ENCODE data around the gene CTNNA2. TPM values are rescaled to one million over a fixed set of nuclear protein-coding genes. Genes with fewer than 3 reads are reported as not detected.

CTNNA2 gene
- total RNA-seq, 5 donors from 2014 or later (not counting 1 experiment from before 2014, with no cell fraction given) = not detected

- no peaks in the 10 kb centered on the region for H3K36me3 Mint-ChIP-seq
- H3K27ac Mint-ChIP-seq = no peak overlapping the region
- H3K4me1 Mint-ChIP-seq = no peaks in the 10 kb centered on the region
- no peaks in the 10 kb centered on the region for H3K4me1 ChIP-seq (ENCODE audit: control insufficient read depth in 1 of 2, extremely low read depth in 1 of 2, insufficient read depth in 2 of 2, low read length in 2 of 2)
- 33% methylated on average over 1 of the region's 1 CpG for WGBS (ENCODE audit: insufficient coverage)
- H3K9me3 ChIP-seq = no peaks in the 10 kb centered on the region
- no peak overlapping the region for H3K27ac ChIP-seq (ENCODE audit: low read length)
- no peaks in the 10 kb centered on the region for H3K36me3 ChIP-seq (ENCODE audit: control insufficient read depth in 2 of 2, extremely low read depth in 1 of 2, insufficient read depth in 1 of 2, low read length in 1 of 2)
- H3K27me3 ChIP-seq (replicated peaks in 1 of 2; ENCODE audit: control insufficient read depth in 2 of 2, extremely low read depth in 1 of 2, insufficient read depth in 2 of 2, low read length in 1 of 2) = no peaks in the 10 kb centered on the region
- ChIA-PET CTCF (no interaction called here), POLR2A (no interaction called here)
- peaks cover 4 to 16% (median 9%) of the 10 kb centered on the region in 3 donors for H3K9me3 Mint-ChIP-seq
- ATAC-seq (replicated peaks in 1 of 4) (no peak), DNase-seq (no peak)
- H3K4me3 ChIP-seq (ENCODE audit: control insufficient read depth in 1 of 2, extremely low read depth in 1 of 2, low read length in 1 of 2) = no peak overlapping the region
- no peaks in the 10 kb centered on the region for H3K27me3 Mint-ChIP-seq
- H3K4me3 Mint-ChIP-seq = no peak overlapping the region
These were observed 778.8 kb downstream of the CTNNA2 start for GRCh38 chr2:80291656-80292055.

- no peak overlapping the region for H3K4me3 Mint-ChIP-seq
- CTCF ChIA-PET = no interaction called here
- POLR2A ChIA-PET = no interaction called here
- peaks cover 4 to 13% (median 9%) of the 10 kb centered on the region in 3 donors for H3K9me3 Mint-ChIP-seq
- H3K27me3 ChIP-seq (replicated peaks in 1 of 2; ENCODE audit: control insufficient read depth in 2 of 2, extremely low read depth in 1 of 2, insufficient read depth in 2 of 2, low read length in 1 of 2) = no peaks in the 10 kb centered on the region
- H3K4me3 ChIP-seq (ENCODE audit: control insufficient read depth in 1 of 2, extremely low read depth in 1 of 2, low read length in 1 of 2) = no peak overlapping the region
- H3K4me1 Mint-ChIP-seq = no peaks in the 10 kb centered on the region
- H3K36me3 Mint-ChIP-seq = no peaks in the 10 kb centered on the region
- H3K4me1 ChIP-seq (ENCODE audit: control insufficient read depth in 1 of 2, extremely low read depth in 1 of 2, insufficient read depth in 2 of 2, low read length in 2 of 2) = no peaks in the 10 kb centered on the region
- H3K27ac ChIP-seq (ENCODE audit: low read length) = no peak overlapping the region
- H3K36me3 ChIP-seq (ENCODE audit: control insufficient read depth in 2 of 2, extremely low read depth in 1 of 2, insufficient read depth in 1 of 2, low read length in 1 of 2) = no peaks in the 10 kb centered on the region
- no CpG with 5 or more reads among the region's 3 CpGs for WGBS (ENCODE audit: insufficient coverage)
- no peak overlapping the region for H3K27ac Mint-ChIP-seq
- H3K27me3 Mint-ChIP-seq = no peaks in the 10 kb centered on the region
- ATAC-seq (replicated peaks in 1 of 4) (no peak), DNase-seq (no peak)
- H3K9me3 ChIP-seq = no peaks in the 10 kb centered on the region
These were observed 779.6 kb downstream of the CTNNA2 start for GRCh38 chr2:80292474-80292873.

GRCh38 chr2:80293039-80293438 lies 780.2 kb downstream of the CTNNA2 start:
- Mint-ChIP-seq H3K9me3 (peaks cover 4 to 13% (median 9%) of the 10 kb centered on the region in 3 donors), H3K27ac (no peak overlapping the region), H3K36me3 (no peaks in the 10 kb centered on the region), H3K27me3 (no peaks in the 10 kb centered on the region), H3K4me1 (no peaks in the 10 kb centered on the region), H3K4me3 (no peak overlapping the region)
- H3K36me3 ChIP-seq (ENCODE audit: control insufficient read depth in 2 of 2, extremely low read depth in 1 of 2, insufficient read depth in 1 of 2, low read length in 1 of 2) = no peaks in the 10 kb centered on the region
- H3K4me1 ChIP-seq (ENCODE audit: control insufficient read depth in 1 of 2, extremely low read depth in 1 of 2, insufficient read depth in 2 of 2, low read length in 2 of 2) = no peaks in the 10 kb centered on the region
- ATAC-seq (replicated peaks in 1 of 4) = no peak
- no peaks in the 10 kb centered on the region for H3K27me3 ChIP-seq (replicated peaks in 1 of 2; ENCODE audit: control insufficient read depth in 2 of 2, extremely low read depth in 1 of 2, insufficient read depth in 2 of 2, low read length in 1 of 2)
- no peak overlapping the region for H3K4me3 ChIP-seq (ENCODE audit: control insufficient read depth in 1 of 2, extremely low read depth in 1 of 2, low read length in 1 of 2)
- CTCF ChIA-PET = no interaction called here
- H3K9me3 ChIP-seq = no peaks in the 10 kb centered on the region
- no peak for DNase-seq
- no peak overlapping the region for H3K27ac ChIP-seq (ENCODE audit: low read length)
- POLR2A ChIA-PET = no interaction called here

- no peaks in the 10 kb centered on the region for H3K4me1 ChIP-seq (ENCODE audit: control insufficient read depth in 1 of 2, extremely low read depth in 1 of 2, insufficient read depth in 2 of 2, low read length in 2 of 2)
- H3K4me1 Mint-ChIP-seq = no peaks in the 10 kb centered on the region
- DNase-seq (no peak), ATAC-seq (replicated peaks in 1 of 4) (no peak)
- no peak overlapping the region for H3K4me3 ChIP-seq (ENCODE audit: control insufficient read depth in 1 of 2, extremely low read depth in 1 of 2, low read length in 1 of 2)
- no CpG with 5 or more reads among the region's 3 CpGs for WGBS (ENCODE audit: insufficient coverage)
- no peak overlapping the region for H3K27ac Mint-ChIP-seq
- peaks cover 18 to 36% of the 10 kb centered on the region in 2 donors for H3K27me3 Mint-ChIP-seq
- CTCF ChIA-PET = interaction anchor here in 1 of 2 donors (0.6 kb wide), 1 partner anchor 72 kb away, joined by 3 read pairs; no protein-coding TSS in a partner anchor
- no peaks in the 10 kb centered on the region for H3K36me3 ChIP-seq (ENCODE audit: control insufficient read depth in 2 of 2, extremely low read depth in 1 of 2, insufficient read depth in 1 of 2, low read length in 1 of 2)
- H3K9me3 ChIP-seq = no peaks in the 10 kb centered on the region
- no peak overlapping the region for H3K4me3 Mint-ChIP-seq
- no peak overlapping the region for H3K27ac ChIP-seq (ENCODE audit: low read length)
- H3K36me3 Mint-ChIP-seq = no peaks in the 10 kb centered on the region
- H3K9me3 Mint-ChIP-seq = peaks cover 0 to 12% (median 5%) of the 10 kb centered on the region in 3 donors
- POLR2A ChIA-PET = no interaction called here
- H3K27me3 ChIP-seq (replicated peaks in 1 of 2; ENCODE audit: control insufficient read depth in 2 of 2, extremely low read depth in 1 of 2, insufficient read depth in 2 of 2, low read length in 1 of 2) = peaks cover 8 to 21% of the 10 kb centered on the region in 2 experiments
These were observed 786.1 kb downstream of the CTNNA2 start for GRCh38 chr2:80298954-80299353.

GRCh38 chr2:80299661-80300060 lies 786.8 kb downstream of the CTNNA2 start:
- WGBS (ENCODE audit: insufficient coverage) = no CpG with 5 or more reads among the region's 5 CpGs
- Histone ChIP-seq H3K27me3 (replicated peaks in 1 of 2; ENCODE audit: control insufficient read depth in 2 of 2, extremely low read depth in 1 of 2, insufficient read depth in 2 of 2, low read length in 1 of 2) (peaks cover 10 to 26% of the 10 kb centered on the region in 2 experiments), H3K4me1 (ENCODE audit: control insufficient read depth in 1 of 2, extremely low read depth in 1 of 2, insufficient read depth in 2 of 2, low read length in 2 of 2) (no peaks in the 10 kb centered on the region), H3K27ac (ENCODE audit: low read length) (no peak overlapping the region), H3K36me3 (ENCODE audit: control insufficient read depth in 2 of 2, extremely low read depth in 1 of 2, insufficient read depth in 1 of 2, low read length in 1 of 2) (no peaks in the 10 kb centered on the region), H3K4me3 (ENCODE audit: control insufficient read depth in 1 of 2, extremely low read depth in 1 of 2, low read length in 1 of 2) (no peak overlapping the region), H3K9me3 (no peaks in the 10 kb centered on the region)
- ChIA-PET POLR2A (no interaction called here), CTCF (no interaction called here)
- H3K27ac Mint-ChIP-seq = no peak overlapping the region
- peaks cover 18 to 37% of the 10 kb centered on the region in 2 donors for H3K27me3 Mint-ChIP-seq
- H3K36me3 Mint-ChIP-seq = no peaks in the 10 kb centered on the region
- no peak for DNase-seq
- peaks cover 0 to 12% (median 5%) of the 10 kb centered on the region in 3 donors for H3K9me3 Mint-ChIP-seq
- no peak for ATAC-seq (replicated peaks in 1 of 4)
- no peak overlapping the region for H3K4me3 Mint-ChIP-seq
- H3K4me1 Mint-ChIP-seq = no peaks in the 10 kb centered on the region

GRCh38 chr2:80300346-80300745 lies 787.5 kb downstream of the CTNNA2 start:
- H3K36me3 ChIP-seq (ENCODE audit: control insufficient read depth in 2 of 2, extremely low read depth in 1 of 2, insufficient read depth in 1 of 2, low read length in 1 of 2) = no peaks in the 10 kb centered on the region
- ATAC-seq (replicated peaks in 1 of 4) (no peak), DNase-seq (no peak)
- H3K27ac ChIP-seq (ENCODE audit: low read length) = no peak overlapping the region
- ChIA-PET POLR2A (no interaction called here), CTCF (no interaction called here)
- no peak overlapping the region for H3K27ac Mint-ChIP-seq
- no peaks in the 10 kb centered on the region for H3K9me3 ChIP-seq
- H3K4me1 Mint-ChIP-seq = no peaks in the 10 kb centered on the region
- no peaks in the 10 kb centered on the region for H3K36me3 Mint-ChIP-seq
- peaks cover 12 to 26% of the 10 kb centered on the region in 2 experiments for H3K27me3 ChIP-seq (replicated peaks in 1 of 2; ENCODE audit: control insufficient read depth in 2 of 2, extremely low read depth in 1 of 2, insufficient read depth in 2 of 2, low read length in 1 of 2)
- H3K4me3 ChIP-seq (ENCODE audit: control insufficient read depth in 1 of 2, extremely low read depth in 1 of 2, low read length in 1 of 2) = no peak overlapping the region
- no peak overlapping the region for H3K4me3 Mint-ChIP-seq
- no peaks in the 10 kb centered on the region for H3K4me1 ChIP-seq (ENCODE audit: control insufficient read depth in 1 of 2, extremely low read depth in 1 of 2, insufficient read depth in 2 of 2, low read length in 2 of 2)
- H3K27me3 Mint-ChIP-seq = peaks cover 24 to 44% of the 10 kb centered on the region in 2 donors
- peaks cover 0 to 12% (median 5%) of the 10 kb centered on the region in 3 donors for H3K9me3 Mint-ChIP-seq
- no CpG with 5 or more reads among the region's 1 CpG for WGBS (ENCODE audit: insufficient coverage)

- Mint-ChIP-seq H3K27ac (no peak overlapping the region), H3K4me3 (no peak overlapping the region), H3K27me3 (peaks cover 27 to 49% of the 10 kb centered on the region in 2 donors), H3K4me1 (no peaks in the 10 kb centered on the region), H3K36me3 (no peaks in the 10 kb centered on the region), H3K9me3 (peaks cover 0 to 12% (median 1%) of the 10 kb centered on the region in 3 donors)
- Histone ChIP-seq H3K27me3 (replicated peaks in 1 of 2; ENCODE audit: control insufficient read depth in 2 of 2, extremely low read depth in 1 of 2, insufficient read depth in 2 of 2, low read length in 1 of 2) (peaks cover 12 to 26% of the 10 kb centered on the region in 2 experiments), H3K27ac (ENCODE audit: low read length) (no peak overlapping the region), H3K9me3 (no peaks in the 10 kb centered on the region), H3K4me1 (ENCODE audit: control insufficient read depth in 1 of 2, extremely low read depth in 1 of 2, insufficient read depth in 2 of 2, low read length in 2 of 2) (no peaks in the 10 kb centered on the region), H3K4me3 (ENCODE audit: control insufficient read depth in 1 of 2, extremely low read depth in 1 of 2, low read length in 1 of 2) (no peak overlapping the region), H3K36me3 (ENCODE audit: control insufficient read depth in 2 of 2, extremely low read depth in 1 of 2, insufficient read depth in 1 of 2, low read length in 1 of 2) (no peaks in the 10 kb centered on the region)
- ChIA-PET CTCF (no interaction called here), POLR2A (no interaction called here)
- DNase-seq = no peak
- ATAC-seq (replicated peaks in 1 of 4) = no peak
- no CpG with 5 or more reads among the region's 1 CpG for WGBS (ENCODE audit: insufficient coverage)
These were observed 788.1 kb downstream of the CTNNA2 start for GRCh38 chr2:80300954-80301353.
